ENCODE data around the gene SMPX.

- TF ChIP-seq USF2 (IDR thresholded peaks at IDR 0.05; ENCODE audit: borderline replicate concordance, low read depth, low read length) (no peak), CTCF (IDR thresholded peaks at IDR 0.05) (no peak), TAF1 (IDR thresholded peaks at IDR 0.05; ENCODE audit: borderline replicate concordance, low read depth, low read length) (no peak), EZH2phosphoT487 (IDR thresholded peaks at IDR 0.05; ENCODE audit: borderline replicate concordance, low read depth) (no peak), RFX5 (IDR thresholded peaks at IDR 0.05; ENCODE audit: low read length) (no peak), USF1 (IDR thresholded peaks at IDR 0.05; ENCODE audit: borderline replicate concordance, low read depth) (no peak), TCF12 (IDR thresholded peaks at IDR 0.05) (no peak), POLR2AphosphoS5 (IDR thresholded peaks at IDR 0.05; ENCODE audit: low read depth, low read length) (no peak), RAD21 (IDR thresholded peaks at IDR 0.05; ENCODE audit: low read length) (no peak)
Measured at GRCh38 chrX:21799767-21800166, 41.9 kb upstream of the SMPX start.
